Vagina (tissue), 2 donors: Measurements from ENCODE around the gene MYPOP. TPM values are rescaled to one million over a fixed set of nuclear protein-coding genes. Genes with fewer than 3 reads are reported as not detected.
"Not testable (repeated sequence)": the region's sequence is repeated elsewhere in the genome, so short reads cannot be mapped to it uniquely, and the experiment has no call there.

Experiments used
- DNase-seq, 2 donors: peaks; one replicate each; pipeline ENCODE4 v3.0.0-alpha.2; 2017; ENCODE audit errors: extremely low spot score in 2 of 2
- H3K27ac ChIP-seq: fragments of 200-600 bp; sonication (generic); one replicate; pipeline ENCODE4 v1.5.1; 2019
- H3K27me3 ChIP-seq: fragments of 200-600 bp; sonication (generic); one replicate; pipeline ENCODE4 v1.5.1; 2019
- H3K36me3 ChIP-seq, 2 donors: fragments of 200-600 bp; sonication (generic); one replicate each; pipeline ENCODE4 v1.5.1; 2017 to 2019
- H3K4me1 ChIP-seq: fragments of 200-600 bp; sonication (generic); one replicate; pipeline ENCODE4 v1.5.1; 2019
- H3K4me3 ChIP-seq, 2 donors: fragments of 200-600 bp; sonication (generic); 1 replicate in 1 of 2; 2 replicates in 1 of 2; pipeline ENCODE4 v1.5.1; 2016 to 2019
- H3K9me3 ChIP-seq: fragments of 200-600 bp; sonication (generic); one replicate; pipeline ENCODE4 v1.5.1; 2019
- POLR2A ChIP-seq, 2 donors: fragments of 450-650 bp; IDR thresholded peaks; one replicate each; pipeline ENCODE4 v1.6.1; 2017; ENCODE audit warnings: antibody characterized with exemption in 2 of 2, mild to moderate bottlenecking in 2 of 2, moderate library complexity in 2 of 2
- POLR2AphosphoS5 ChIP-seq, 2 donors: sonication (generic); formaldehyde crosslinking; IDR thresholded peaks; one replicate each; pipeline ENCODE4 v1.9.0; 2017; ENCODE audit warnings: antibody characterized with exemption in 2 of 2, mild to moderate bottlenecking in 2 of 2, low read depth in 1 of 2; ENCODE audit not compliant: insufficient read depth in 1 of 2
- intact Hi-C: fragments of 100-400 bp; cut with DNase I; formaldehyde crosslinking; loops from one replicate; pipeline ENCODE4 v1.15.1; 2023
- total RNA-seq: library from RNA; depleted of rRNA; stranded (reverse); fragments of >200 nt; gene quantifications from one replicate; pipeline ENCODE4 v1.2.3, GENCODE V29; 2016
- TF ChIP-seq, protein P1 (sequence below), 3 experiments: fragments of 450-650 bp in 2 of 3; fragments of 200-600 bp in 1 of 3; sonication (generic) in 1 of 3; IDR thresholded peaks; one replicate each; pipeline ENCODE4 v1.5.1; 2017 to 2019; ENCODE audit warnings: antibody characterized with exemption in 3 of 3, mild to moderate bottlenecking in 2 of 3, moderate library complexity in 2 of 3

The MYPOP gene
- total RNA-seq, 1 donor from 2014 or later, result 13.8 TPM

DNA sequence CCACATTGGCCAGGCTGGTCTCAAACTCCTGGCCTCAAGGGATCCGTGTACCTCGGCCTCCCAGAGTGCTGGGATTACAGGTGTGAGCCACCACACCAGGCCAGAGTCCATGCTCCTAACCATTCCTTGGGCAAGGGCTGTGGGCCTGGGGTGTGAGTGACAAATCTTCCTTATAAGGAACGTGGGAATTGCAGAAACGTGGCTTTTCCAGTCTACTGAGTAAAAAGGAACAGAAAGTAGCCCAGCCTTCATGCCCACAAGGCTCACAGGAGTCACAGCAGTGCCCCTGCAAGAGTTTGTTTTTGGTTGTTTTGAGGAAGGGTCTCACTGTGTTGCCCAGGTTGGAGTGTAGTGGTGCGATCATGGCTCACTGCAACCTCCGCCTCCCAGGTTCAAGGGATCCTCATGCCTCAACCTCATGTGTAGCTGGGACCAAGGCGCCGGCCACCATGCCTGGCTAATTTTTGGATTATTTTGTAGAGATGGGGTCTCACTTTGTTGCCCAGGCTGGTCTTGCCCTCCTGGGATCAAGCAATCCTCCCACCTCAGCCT, 5.1 kb downstream of the MYPOP start:
- Histone ChIP-seq H3K4me3 (no peak overlapping the region), H3K27ac (no peak overlapping the region), H3K4me1 (peaks cover 17% of the 10 kb centered on the region), H3K36me3 (peaks cover 0 to 46% of the 10 kb centered on the region in 2 donors), H3K27me3 (no peaks in the 10 kb centered on the region), H3K9me3 (no peaks in the 10 kb centered on the region)
- TF ChIP-seq POLR2AphosphoS5 (IDR thresholded peaks at IDR 0.05; ENCODE audit: insufficient read depth in 1 of 2, low read depth in 1 of 2), result no peak
- TF ChIP-seq, protein P1, sequence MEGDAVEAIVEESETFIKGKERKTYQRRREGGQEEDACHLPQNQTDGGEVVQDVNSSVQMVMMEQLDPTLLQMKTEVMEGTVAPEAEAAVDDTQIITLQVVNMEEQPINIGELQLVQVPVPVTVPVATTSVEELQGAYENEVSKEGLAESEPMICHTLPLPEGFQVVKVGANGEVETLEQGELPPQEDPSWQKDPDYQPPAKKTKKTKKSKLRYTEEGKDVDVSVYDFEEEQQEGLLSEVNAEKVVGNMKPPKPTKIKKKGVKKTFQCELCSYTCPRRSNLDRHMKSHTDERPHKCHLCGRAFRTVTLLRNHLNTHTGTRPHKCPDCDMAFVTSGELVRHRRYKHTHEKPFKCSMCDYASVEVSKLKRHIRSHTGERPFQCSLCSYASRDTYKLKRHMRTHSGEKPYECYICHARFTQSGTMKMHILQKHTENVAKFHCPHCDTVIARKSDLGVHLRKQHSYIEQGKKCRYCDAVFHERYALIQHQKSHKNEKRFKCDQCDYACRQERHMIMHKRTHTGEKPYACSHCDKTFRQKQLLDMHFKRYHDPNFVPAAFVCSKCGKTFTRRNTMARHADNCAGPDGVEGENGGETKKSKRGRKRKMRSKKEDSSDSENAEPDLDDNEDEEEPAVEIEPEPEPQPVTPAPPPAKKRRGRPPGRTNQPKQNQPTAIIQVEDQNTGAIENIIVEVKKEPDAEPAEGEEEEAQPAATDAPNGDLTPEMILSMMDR (IDR thresholded peaks at IDR 0.05), result no peak
- TF ChIP-seq POLR2A (IDR thresholded peaks at IDR 0.05), result no peak
- no peak for DNase-seq
- intact Hi-C loops, result no loop called here

- intact Hi-C loops, H3K4me3 ChIP-seq, H3K27me3 ChIP-seq, DNase-seq, H3K9me3 ChIP-seq: not testable (repeated sequence)
- peaks cover 12% of the 10 kb centered on the region for H3K4me1 ChIP-seq
- peaks cover 0 to 46% of the 10 kb centered on the region in 2 donors for H3K36me3 ChIP-seq
- peak overlapping the region; percentile 20 for H3K27ac ChIP-seq
Measured at GRCh38 chr19:45895983-45896599, 6.3 kb downstream of the MYPOP start.

GRCh38 chr19:45895519-45895972, 6.9 kb downstream of the MYPOP start:
- Histone ChIP-seq H3K9me3 (no peaks in the 10 kb centered on the region), H3K4me1 (peaks cover 7% of the 10 kb centered on the region), H3K4me3 (no peak overlapping the region), H3K27ac (peak overlapping the region; percentile 20), H3K27me3 (no peaks in the 10 kb centered on the region), H3K36me3 (peaks cover 0 to 50% of the 10 kb centered on the region in 2 donors)
- DNase-seq, result no peak
- intact Hi-C loops, result no loop called here
- TF ChIP-seq, protein P1 (IDR thresholded peaks at IDR 0.05), result no peak
- TF ChIP-seq POLR2AphosphoS5 (IDR thresholded peaks at IDR 0.05; ENCODE audit: insufficient read depth in 1 of 2, low read depth in 1 of 2), result peak in 1 of 2 donors; percentile 27

DNA sequence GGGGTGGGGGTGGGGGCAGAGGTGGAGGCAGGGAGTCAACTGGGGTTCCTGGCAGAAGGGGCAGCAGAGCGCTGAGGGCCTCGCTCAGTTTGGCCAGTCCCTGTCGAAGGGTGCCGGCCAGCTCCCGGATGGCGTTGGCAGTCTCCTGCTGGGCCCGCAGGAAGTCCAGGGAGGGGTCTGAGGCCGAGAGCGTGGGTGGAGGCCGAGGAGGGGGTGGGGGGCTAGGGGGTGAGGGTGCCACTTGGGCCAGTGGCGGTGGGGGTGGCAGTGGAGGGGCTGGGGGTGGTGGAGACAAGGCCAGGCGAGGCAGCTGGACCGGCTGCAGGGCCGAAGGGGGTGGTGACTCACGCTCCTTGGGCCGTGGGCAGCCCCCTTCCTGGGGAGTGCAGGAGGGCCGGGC, 11.5 kb downstream of the MYPOP start:
- intact Hi-C loops, result no loop called here
- Histone ChIP-seq H3K36me3 (peaks cover 0 to 16% of the 10 kb centered on the region in 2 donors), H3K27me3 (no peaks in the 10 kb centered on the region), H3K27ac (no peak overlapping the region), H3K4me3 (no peak overlapping the region), H3K4me1 (no peaks in the 10 kb centered on the region), H3K9me3 (no peaks in the 10 kb centered on the region)
- DNase-seq, result no peak
- TF ChIP-seq POLR2AphosphoS5 (IDR thresholded peaks at IDR 0.05; ENCODE audit: insufficient read depth in 1 of 2, low read depth in 1 of 2) (no peak), POLR2A (IDR thresholded peaks at IDR 0.05) (no peak)
- TF ChIP-seq, protein P1 (IDR thresholded peaks at IDR 0.05), result no peak

GRCh38 chr19:45889210-45889885, 13.1 kb downstream of the MYPOP start:
- Histone ChIP-seq H3K4me1 (peaks cover 12% of the 10 kb centered on the region), H3K4me3 (no peak overlapping the region), H3K36me3 (peaks cover 0 to 4% of the 10 kb centered on the region in 2 donors), H3K9me3 (no peaks in the 10 kb centered on the region), H3K27ac (no peak overlapping the region), H3K27me3 (no peaks in the 10 kb centered on the region)
- intact Hi-C loops, result loop anchor here (10.0 kb wide), 1 partner anchor 75 kb away; the partner anchor contains the start of gene RSPH6A
- TF ChIP-seq POLR2AphosphoS5 (IDR thresholded peaks at IDR 0.05; ENCODE audit: insufficient read depth in 1 of 2, low read depth in 1 of 2) (no peak), POLR2A (IDR thresholded peaks at IDR 0.05) (no peak)
- TF ChIP-seq, protein P1 (IDR thresholded peaks at IDR 0.05), result no peak
- DNase-seq, result no peak
